H1 (cell line): ENCODE data around the gene MIA2. TPM values are rescaled to one million over a fixed set of nuclear protein-coding genes. Genes with fewer than 3 reads are reported as not detected.

Source experiments
- CTCF ChIA-PET: fragments of 300-600 bp; sonication (Branson Sonifier 250); formaldehyde crosslinking; loops from one replicate; lab custom pipeline; 2021; ENCODE audit not compliant: partially characterized antibody; lab: Charles Lee
- POLR2A ChIA-PET: fragments of 300-600 bp; sonication (Branson Sonifier 250); formaldehyde crosslinking; loops from one replicate; lab custom pipeline; 2021; ENCODE audit warnings: inconsistent platforms; ENCODE audit not compliant: partially characterized antibody; lab: Charles Lee
- DNase-seq, 2 experiments: peaks; one replicate each; pipeline versions ENCODE4 v3.0.0 to v3.0.0-alpha.2; 2010 to 2022; ENCODE audit warnings: low spot score in 2 of 2, low read depth in 1 of 2, mixed read lengths in 1 of 2
- FAIRE-seq: peaks from 2 replicates; lab custom pipeline; 2011; peaks lifted over from hg19 to GRCh38; lab: Jason Lieb, UNC
- H2AFZ ChIP-seq: 2 replicates; pipeline ENCODE4 v1.8.1; 2012; ENCODE audit warnings: low read length, inconsistent platforms
- H2AK5ac ChIP-seq: 2 replicates; pipeline ENCODE4 v1.6.1; 2013; ENCODE audit warnings: low read depth, low read length
- H2BK120ac ChIP-seq: replicated peaks from 2 replicates; pipeline ENCODE3; 2013; ENCODE audit warnings: low read depth, low read length, inconsistent platforms
- H2BK12ac ChIP-seq: 2 replicates; pipeline ENCODE4 v1.6.1; 2013; ENCODE audit warnings: low read depth, low read length
- H2BK15ac ChIP-seq: 2 replicates; pipeline ENCODE4 v1.6.1; 2013; ENCODE audit warnings: low read length
- H2BK20ac ChIP-seq: 2 replicates; pipeline ENCODE4 v1.6.1; 2013; ENCODE audit warnings: low read length
- H2BK5ac ChIP-seq: 2 replicates; pipeline ENCODE4 v1.6.1; 2013; ENCODE audit warnings: low read depth, low read length
- H3K14ac ChIP-seq: 2 replicates; pipeline ENCODE4 v1.6.1; 2013; ENCODE audit warnings: inconsistent platforms; ENCODE audit not compliant: insufficient read length
- H3K18ac ChIP-seq: 2 replicates; pipeline ENCODE4 v1.6.1; 2013; ENCODE audit warnings: low read length; ENCODE audit errors: extremely low read depth
- H3K23ac ChIP-seq: 2 replicates; pipeline ENCODE4 v1.6.1; 2013; ENCODE audit warnings: inconsistent platforms; ENCODE audit not compliant: insufficient read length
- H3K23me2 ChIP-seq: 2 replicates; pipeline ENCODE4 v1.6.1; 2013; ENCODE audit warnings: low read depth, low read length
- H3K27ac ChIP-seq: 2 replicates; pipeline ENCODE4 v1.6.1; 2011; ENCODE audit warnings: low read depth, low read length, inconsistent platforms
- H3K27me3 ChIP-seq, 4 experiments: replicated peaks in 1 of 4; 1 replicate in 1 of 4; 2 replicates in 3 of 4; pipeline versions ENCODE4 v1.6.1 to v1.8.1; 2011 to 2013; ENCODE audit warnings: low read length in 3 of 4, mild to moderate bottlenecking in 3 of 4, inconsistent platforms in 2 of 4, mixed read lengths in 2 of 4, moderate library complexity in 1 of 4; ENCODE audit not compliant: control insufficient read depth in 3 of 4, insufficient read depth in 3 of 4; ENCODE audit errors: extremely low read depth in 1 of 4
- H3K36me3 ChIP-seq, 4 experiments: 2 replicates each; pipeline versions ENCODE4 v1.6.1 to v1.8.1; 2011 to 2013; ENCODE audit warnings: mild to moderate bottlenecking in 4 of 4, low read length in 3 of 4, moderate library complexity in 2 of 4, control low read depth in 1 of 4, inconsistent platforms in 1 of 4; ENCODE audit not compliant: insufficient read depth in 4 of 4, control insufficient read depth in 2 of 4
- H3K4ac ChIP-seq: replicated peaks from 2 replicates; pipeline ENCODE3; 2013; ENCODE audit warnings: low read length, low read depth, mixed read lengths, inconsistent platforms; ENCODE audit not compliant: insufficient read length
- H3K4me1 ChIP-seq, 4 experiments: replicated peaks in 1 of 4; 1 replicate in 1 of 4; 2 replicates in 3 of 4; pipeline versions ENCODE4 v1.6.1 to v1.8.1; 2011 to 2013; ENCODE audit warnings: low read length in 3 of 4, inconsistent platforms in 2 of 4, mixed read lengths in 1 of 4; ENCODE audit not compliant: insufficient read depth in 4 of 4, control insufficient read depth in 3 of 4
- H3K4me2 ChIP-seq, 2 experiments: 2 replicates each; pipeline versions ENCODE4 v1.6.1 to v1.8.1; 2011 to 2013; ENCODE audit warnings: low read depth in 2 of 2, low read length in 2 of 2, control low read depth in 1 of 2, inconsistent platforms in 1 of 2, mild to moderate bottlenecking in 1 of 2; ENCODE audit not compliant: insufficient read depth in 1 of 2
- H3K4me3 ChIP-seq, 4 experiments: fragments of 200-600, 300-600 bp in 1 of 4; sonication (generic), shearing (Covaris generic), sonication (Bioruptor Twin) in 1 of 4; 2 replicates each; pipeline versions ENCODE4 v1.5.1 to v1.8.1; 2011 to 2016; ENCODE audit warnings: low read length in 4 of 4, low read depth in 3 of 4, control low read depth in 2 of 4, inconsistent platforms in 2 of 4, mild to moderate bottlenecking in 2 of 4, mixed read lengths in 1 of 4, moderate library complexity in 1 of 4; ENCODE audit not compliant: insufficient read depth in 2 of 4; ENCODE audit errors: extremely low read depth in 1 of 4
- H3K56ac ChIP-seq: replicated peaks from 2 replicates; pipeline ENCODE3; 2013; ENCODE audit warnings: low read depth, mild to moderate bottlenecking, mixed read lengths, low read length, inconsistent platforms; ENCODE audit not compliant: insufficient read length
- H3K79me1 ChIP-seq: 2 replicates; pipeline ENCODE4 v1.6.1; 2013; ENCODE audit warnings: low read depth, low read length, control low read depth
- H3K79me2 ChIP-seq, 2 experiments: 2 replicates each; pipeline versions ENCODE4 v1.6.1 to v1.8.1; 2012 to 2013; ENCODE audit warnings: low read length in 2 of 2, mild to moderate bottlenecking in 2 of 2, inconsistent platforms in 1 of 2; ENCODE audit not compliant: insufficient read depth in 2 of 2, control insufficient read depth in 1 of 2
- H3K9ac ChIP-seq, 4 experiments: replicated peaks in 1 of 4; 1 replicate in 1 of 4; 2 replicates in 3 of 4; pipeline versions ENCODE4 v1.6.1 to v1.8.1; 2011 to 2013; ENCODE audit warnings: low read depth in 3 of 4, low read length in 3 of 4, control low read depth in 2 of 4, mild to moderate bottlenecking in 2 of 4, moderate library complexity in 2 of 4, inconsistent platforms in 1 of 4; ENCODE audit errors: extremely low read depth in 1 of 4
- H3K9me3 ChIP-seq, 2 experiments: 2 replicates each; pipeline versions ENCODE4 v1.6.1 to v1.8.1; 2012 to 2013; ENCODE audit warnings: mild to moderate bottlenecking in 2 of 2, moderate library complexity in 2 of 2, control low read depth in 1 of 2, inconsistent platforms in 1 of 2, low read depth in 1 of 2, low read length in 1 of 2, mixed read lengths in 1 of 2; ENCODE audit not compliant: insufficient read depth in 2 of 2
- H4K20me1 ChIP-seq, 2 experiments: replicated peaks in 1 of 2; 2 replicates each; pipeline versions ENCODE3 to v1.8.1; 2011 to 2013; ENCODE audit warnings: inconsistent platforms in 2 of 2, low read length in 2 of 2, mild to moderate bottlenecking in 1 of 2; ENCODE audit not compliant: insufficient read depth in 2 of 2, control insufficient read depth in 1 of 2
- H4K5ac ChIP-seq: 2 replicates; pipeline ENCODE4 v1.6.1; 2013; ENCODE audit warnings: low read length, low read depth, mixed read lengths, inconsistent platforms; ENCODE audit not compliant: insufficient read length
- H4K8ac ChIP-seq: 2 replicates; pipeline ENCODE4 v1.8.0; 2013; ENCODE audit warnings: mild to moderate bottlenecking, moderate library complexity, low read length, inconsistent platforms; ENCODE audit not compliant: insufficient read depth; ENCODE audit errors: extremely low read depth
- H4K91ac ChIP-seq: replicated peaks from 2 replicates; pipeline ENCODE3; 2013; ENCODE audit warnings: low read length, mixed read lengths, inconsistent platforms; ENCODE audit not compliant: insufficient read length
- BCL11A ChIP-seq, 2 experiments: IDR thresholded peaks; one replicate each; pipeline ENCODE4 v1.6.1; 2011; ENCODE audit warnings: low read depth in 2 of 2, low read length in 2 of 2, mild to moderate bottlenecking in 2 of 2
- BRCA1 ChIP-seq: IDR thresholded peaks from 2 replicates; pipeline ENCODE4 v1.6.1; 2012; ENCODE audit warnings: low read depth, low read length, improper control_type of control experiment
- CTBP2 ChIP-seq: IDR thresholded peaks from 2 replicates; pipeline ENCODE4 v1.7.0; 2011; ENCODE audit warnings: borderline replicate concordance, mild to moderate bottlenecking, moderate library complexity, mixed read lengths, low read length; ENCODE audit not compliant: insufficient read depth, insufficient read length
- E2F6 ChIP-seq: IDR thresholded peaks from 2 replicates; pipeline ENCODE4 v1.6.1; 2012; ENCODE audit warnings: inconsistent platforms
- POU5F1 ChIP-seq: IDR thresholded peaks from 2 replicates; pipeline ENCODE4 v1.6.1; 2011; ENCODE audit warnings: low read depth, mild to moderate bottlenecking, low read length, moderate library complexity
- RAD21 ChIP-seq, 2 experiments: IDR thresholded peaks in 1 of 2; conservative IDR thresholded peaks in 1 of 2; 2 replicates each; pipeline ENCODE4 v1.6.1; 2011; ENCODE audit warnings: low read depth in 2 of 2, low read length in 2 of 2, improper control_type of control experiment in 1 of 2, inconsistent platforms in 1 of 2, mild to moderate bottlenecking in 1 of 2, moderate library complexity in 1 of 2
- RBBP5 ChIP-seq: IDR thresholded peaks from 2 replicates; pipeline ENCODE4 v1.7.1; 2012; ENCODE audit warnings: low read depth, mild to moderate bottlenecking, inconsistent platforms, low read length, moderate library complexity, borderline replicate concordance
- SIX5 ChIP-seq: IDR thresholded peaks from 2 replicates; pipeline ENCODE4 v1.6.1; 2011; ENCODE audit warnings: mild to moderate bottlenecking, low read depth, low read length
- TAF1 ChIP-seq: IDR thresholded peaks from 2 replicates; pipeline ENCODE4 v1.6.1; 2011; ENCODE audit warnings: mild to moderate bottlenecking, low read depth, low read length
- USF2 ChIP-seq: IDR thresholded peaks from 2 replicates; pipeline ENCODE4 v1.6.1; 2011; ENCODE audit warnings: low read length, improper control_type of control experiment
- ZNF274 ChIP-seq: IDR thresholded peaks from 2 replicates; pipeline ENCODE4 v1.7.0; 2012; ENCODE audit warnings: low read length, borderline replicate concordance; ENCODE audit errors: extremely low read depth
- WGBS, 2 experiments: shearing (Covaris generic) in 1 of 2; methylation state at CpG; one replicate each; pipeline versions ENCODE4 v1.1.6 to v1.1.7; 2013 to 2015; ENCODE audit warnings: low lambda C conversion rate in 2 of 2, mixed read lengths in 2 of 2, inconsistent platforms in 1 of 2, low coverage in 1 of 2, missing lambda C conversion rate in 1 of 2; ENCODE audit not compliant: insufficient replicate concordance in 2 of 2, insufficient coverage in 1 of 2, insufficient read length in 1 of 2; ENCODE audit errors: extremely low coverage in 1 of 2, missing lambda C conversion rate in 1 of 2; 5-methylcytosine and 5-hydroxymethylcytosine counted together
- polyA plus RNA-seq, 7 experiments: library from polyadenylated mRNA; depleted of rRNA in 3 of 7; stranded (reverse) in 5 of 7; unstranded in 2 of 7; fragments of >200 nt in 5 of 7; fragments of 200-250 nt in 2 of 7; gene quantifications; 1 replicate in 5 of 7; 2 replicates in 1 of 7; 4 replicates in 1 of 7; pipeline versions ENCODE4 v1.2.1 to v1.2.3, GENCODE V29; 2011 to 2013; ENCODE audit warnings: missing spikeins in 2 of 7, mixed read lengths in 2 of 7
- total RNA-seq: library from RNA; stranded (reverse); fragmentation: NEBNext Ultra II Directional; extraction: Animal tissue kit (Norgen Biotek cat#: 25700); gene quantifications from 2 replicates; pipeline ENCODE4 v1.2.1, GENCODE V29; 2021

Gene MIA2
- total and polyA plus RNA-seq, 2 of the 8 experiments (the other 6 are each of a cell fraction or from before 2014, with no cell fraction given) = 10.1 to 15.0 TPM

- Histone ChIP-seq H3K23ac (no peak overlapping the region), H3K23me2 (no peaks in the 10 kb centered on the region; the same call in 1 of the 2 replicates), H3K27me3 (no peaks in the 10 kb centered on the region), H3K4me1 (no peaks in the 10 kb centered on the region), H2BK20ac (no peak overlapping the region), H3K36me3 (peaks cover 0 to 8% (median 4%) of the 10 kb centered on the region in 4 experiments; a peak in 4 of 8 replicates), H3K79me1 (no peaks in the 10 kb centered on the region), H4K20me1 (no peaks in the 10 kb centered on the region), H3K4ac (no peak overlapping the region), H3K9me3 (no peaks in the 10 kb centered on the region; a peak in 1 of 4 replicates), H2BK120ac (no peak overlapping the region), H3K79me2 (no peaks in the 10 kb centered on the region), H2AFZ (no peak overlapping the region), H2BK12ac (no peak overlapping the region), H2BK5ac (no peak overlapping the region), H2BK15ac (no peak overlapping the region), H3K56ac (no peak overlapping the region), H3K18ac (no peak overlapping the region), H3K14ac (no peak overlapping the region), H3K4me2 (no peak overlapping the region), H3K9ac (no peak overlapping the region), H4K91ac (no peak overlapping the region), H3K4me3 (no peak overlapping the region), H4K5ac (no peak overlapping the region), H2AK5ac (no peak overlapping the region), H3K27ac (no peak overlapping the region), H4K8ac (no peak overlapping the region)
- DNase-seq = no peak
- TF ChIP-seq RAD21 (IDR thresholded peaks at IDR 0.05 in 1 of 2, conservative IDR thresholded peaks at IDR 0.05 in 1 of 2; ENCODE audit: low read depth in 2 of 2, low read length in 2 of 2) = no peak
- TF ChIP-seq RBBP5 = no peak
- TF ChIP-seq TAF1 = no peak
- no peak for TF ChIP-seq E2F6
- TF ChIP-seq ZNF274 = no peak
- TF ChIP-seq POU5F1 = no peak
- no peak for TF ChIP-seq USF2
- no peak for TF ChIP-seq BCL11A (IDR thresholded peaks at IDR 0.05; ENCODE audit: low read depth in 2 of 2, low read length in 2 of 2)
- no peak for TF ChIP-seq CTBP2
- TF ChIP-seq SIX5 = no peak
- TF ChIP-seq BRCA1 = no peak
- FAIRE-seq = no peak
- ChIA-PET POLR2A (interaction anchor here (0.6 to 1.5 kb wide), 2 partner anchors 23 to 37 kb away, joined by 3 read pairs; no protein-coding TSS in a partner anchor), CTCF (no interaction called here)
- 95% methylated on average over 4 of the region's 4 CpGs; no CpG with 5 or more reads in 1 of the 2 experiments for WGBS, 2 experiments
These were observed 58.0 kb downstream of the MIA2 start for GRCh38 chr14:39291701-39292100.
